SK-N-SH (cell line): Measurements from ENCODE around the gene PSMA5. TPM values are rescaled to one million over a fixed set of nuclear protein-coding genes. Genes with fewer than 3 reads are reported as not detected.

Experiments used
- CTCF ChIA-PET: fragments of 300-600, 350-600 bp; formaldehyde crosslinking; extraction: SDS; loops from one replicate; lab custom pipeline; 2021; lab: Yijun Ruan, JAX
- POLR2A ChIA-PET: fragments of 350-600 bp; sonication (Branson Sonifier 250); formaldehyde crosslinking; extraction: SDS; loops from one replicate; lab custom pipeline; 2020; ENCODE audit warnings: antibody characterized with exemption, inconsistent platforms; lab: Yijun Ruan, JAX
- DNase-seq: peaks from one replicate; pipeline ENCODE4 v3.0.0; 2012
- H2AFZ ChIP-seq: fragments of 200-600 bp; sonication (generic); 2 replicates; pipeline ENCODE4 v1.8.1; 2016; ENCODE audit warnings: antibody characterized with exemption, mild to moderate bottlenecking, low read depth
- H3F3A ChIP-seq: fragments of 200-600 bp; sonication (generic); replicated peaks from 2 replicates; pipeline ENCODE3; 2016; ENCODE audit warnings: antibody characterized with exemption, mild to moderate bottlenecking; ENCODE audit not compliant: insufficient read depth
- H3K27ac ChIP-seq, 2 experiments: fragments of 200-500 bp in 1 of 2; fragments of 200-600 bp in 1 of 2; sonication (Bioruptor generic) in 1 of 2; sonication (generic), shearing (Covaris generic) in 1 of 2; 2 replicates each; pipeline versions ENCODE4 v1.5.1 to v1.6.1; 2014 to 2016; ENCODE audit warnings: low read depth in 2 of 2, inconsistent platforms in 1 of 2, low read length in 1 of 2, mild to moderate bottlenecking in 1 of 2, mixed read lengths in 1 of 2
- H3K27me3 ChIP-seq: fragments of 200-600 bp; sonication (generic), shearing (Covaris generic); 2 replicates; pipeline ENCODE4 v1.6.1; 2016; ENCODE audit warnings: mixed run types; ENCODE audit not compliant: insufficient read depth
- H3K36me3 ChIP-seq, 2 experiments: fragments of 200-500 bp in 1 of 2; fragments of 200-600 bp in 1 of 2; sonication (Bioruptor generic) in 1 of 2; sonication (generic) in 1 of 2; replicated peaks in 1 of 2; 2 replicates each; pipeline versions ENCODE3 to v1.5.1; 2014 to 2016; ENCODE audit warnings: low read length in 1 of 2, mild to moderate bottlenecking in 1 of 2; ENCODE audit not compliant: insufficient read depth in 2 of 2, control insufficient read depth in 1 of 2
- H3K4me1 ChIP-seq, 2 experiments: fragments of 200-500 bp in 1 of 2; fragments of 200-600 bp in 1 of 2; sonication (Bioruptor generic) in 1 of 2; sonication (generic), shearing (Covaris generic) in 1 of 2; 2 replicates each; pipeline versions ENCODE4 v1.5.1 to v1.6.1; 2014 to 2016; ENCODE audit warnings: low read depth in 1 of 2, low read length in 1 of 2, mixed run types in 1 of 2; ENCODE audit not compliant: insufficient read depth in 2 of 2, control insufficient read depth in 1 of 2
- H3K4me2 ChIP-seq: fragments of 200-600 bp; sonication (generic), shearing (Covaris generic); 2 replicates; pipeline ENCODE4 v1.6.1; 2017; ENCODE audit warnings: mixed run types
- H3K4me3 ChIP-seq, 2 experiments: fragments of 200-500 bp in 1 of 2; fragments of 200-600 bp in 1 of 2; sonication (Bioruptor generic) in 1 of 2; sonication (generic), shearing (Covaris generic) in 1 of 2; 2 replicates each; pipeline versions ENCODE4 v1.5.1 to v1.8.1; 2014 to 2016; ENCODE audit warnings: low read depth in 2 of 2, inconsistent platforms in 1 of 2, low read length in 1 of 2, mild to moderate bottlenecking in 1 of 2, mixed read lengths in 1 of 2, moderate library complexity in 1 of 2
- H3K79me2 ChIP-seq: fragments of 200-600 bp; sonication (generic); 2 replicates; pipeline ENCODE4 v1.8.1; 2017; ENCODE audit warnings: mild to moderate bottlenecking; ENCODE audit not compliant: insufficient read depth
- H3K9ac ChIP-seq: fragments of 200-600 bp; sonication (generic); 2 replicates; pipeline ENCODE4 v1.6.1; 2017; ENCODE audit warnings: mixed run types
- H3K9me2 ChIP-seq: fragments of 200-600 bp; sonication (generic); 2 replicates; pipeline ENCODE4 v1.6.1; 2017; ENCODE audit warnings: mixed run types
- H3K9me3 ChIP-seq: fragments of 200-600 bp; sonication (generic); 2 replicates; pipeline ENCODE4 v1.6.1; 2017; ENCODE audit warnings: mixed run types, mild to moderate bottlenecking, moderate library complexity
- H4K20me1 ChIP-seq: fragments of 200-600 bp; sonication (generic); 2 replicates; pipeline ENCODE4 v1.6.1; 2017; ENCODE audit warnings: mild to moderate bottlenecking, mixed run types; ENCODE audit not compliant: insufficient read depth
- FOXM1 ChIP-seq: IDR thresholded peaks from 2 replicates; pipeline ENCODE4 v1.4.0; 2012; ENCODE audit warnings: low read depth, mild to moderate bottlenecking
- MAX ChIP-seq: IDR thresholded peaks from 2 replicates; pipeline ENCODE4 v1.4.0; 2012; ENCODE audit warnings: low read depth
- MXI1 ChIP-seq: IDR thresholded peaks from 2 replicates; pipeline ENCODE4 v1.6.1; 2012; ENCODE audit warnings: mild to moderate bottlenecking, low read depth, low read length, improper control_type of control experiment
- POLR2AphosphoS5 ChIP-seq: IDR thresholded peaks from 2 replicates; pipeline ENCODE4 v1.6.1; 2012; ENCODE audit warnings: low read depth, low read length
- RCOR1 ChIP-seq: fragments of 150-350 bp; IDR thresholded peaks from 2 replicates; pipeline ENCODE4 v1.6.1; 2017; ENCODE audit warnings: antibody characterized with exemption, low read length
- REST ChIP-seq: IDR thresholded peaks from 2 replicates; pipeline ENCODE4 v1.6.1; 2012; ENCODE audit warnings: mild to moderate bottlenecking, low read depth, low read length, moderate library complexity
- RFX5 ChIP-seq: IDR thresholded peaks from 2 replicates; pipeline ENCODE4 v1.6.1; 2012; ENCODE audit warnings: mild to moderate bottlenecking, improper control_type of control experiment, low read length
- SMC3 ChIP-seq: IDR thresholded peaks from 2 replicates; pipeline ENCODE4 v1.6.1; 2012; ENCODE audit warnings: low read depth, low read length, improper control_type of control experiment
- YY1 ChIP-seq: IDR thresholded peaks from 2 replicates; pipeline ENCODE4 v1.4.0; 2012; ENCODE audit warnings: low read depth, mild to moderate bottlenecking
- WGBS: methylation state at CpG from one replicate; pipeline ENCODE4 v1.1.6; 2017; ENCODE audit warnings: low lambda C conversion rate; 5-methylcytosine and 5-hydroxymethylcytosine counted together
- polyA plus RNA-seq, 3 experiments: library from polyadenylated mRNA; depleted of rRNA; stranded (reverse); fragments of >200 nt; gene quantifications; 2 replicates each; pipeline ENCODE4 v1.2.3, GENCODE V29; 2012
- TF ChIP-seq, protein P1 (sequence below): fragments of 150-350 bp; IDR thresholded peaks from 2 replicates; pipeline ENCODE4 v1.6.1; 2016; ENCODE audit warnings: mild to moderate bottlenecking, low read depth, low read length

Gene PSMA5
- polyA plus RNA-seq, 1 of the 3 experiments (the other 2 are of a cell fraction), result 118 TPM

DNA sequence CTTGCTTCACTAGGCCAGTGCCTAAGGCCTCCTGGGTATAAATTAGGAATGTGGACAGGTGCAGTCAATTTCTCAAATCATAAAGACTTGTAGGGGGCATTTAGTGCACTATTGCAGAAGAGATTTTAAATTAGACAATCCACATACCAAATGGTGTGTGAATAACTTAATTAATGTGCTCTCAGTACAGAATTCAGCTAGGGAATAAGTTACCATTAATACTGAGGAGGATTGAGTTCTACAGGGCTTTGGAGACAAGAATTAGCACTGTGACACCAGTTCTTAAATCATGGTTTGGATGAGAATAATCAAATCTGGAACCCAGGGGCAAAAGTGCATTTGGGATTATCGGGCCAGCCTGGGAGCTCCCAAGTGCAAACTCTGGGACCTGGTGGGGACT is 41.8 kb upstream of the PSMA5 start:
- no peak for TF ChIP-seq RCOR1
- TF ChIP-seq MXI1, result no peak
- Histone ChIP-seq H3K4me3 (no peak overlapping the region), H4K20me1 (no peaks in the 10 kb centered on the region), H3F3A (no peaks in the 10 kb centered on the region), H3K9ac (no peak overlapping the region), H3K9me2 (no peaks in the 10 kb centered on the region), H3K27ac (no peak overlapping the region), H3K36me3 (no peaks in the 10 kb centered on the region), H3K4me2 (no peak overlapping the region), H2AFZ (no peak overlapping the region), H3K9me3 (no peaks in the 10 kb centered on the region), H3K4me1 (no peaks in the 10 kb centered on the region), H3K79me2 (no peaks in the 10 kb centered on the region), H3K27me3 (peaks cover 94% of the 10 kb centered on the region)
- WGBS, result 50% methylated on average over 1 of the region's 1 CpG
- ChIA-PET POLR2A (no interaction called here), CTCF (interaction anchor here (0.9 to 2.8 kb wide), 3 partner anchors 23 to 592 kb away, joined by 3 to 12 read pairs (median 5); no protein-coding TSS in a partner anchor)
- no peak for DNase-seq

GRCh38 chr1:109467301-109467777 is 41.1 kb upstream of the PSMA5 start:
- DNase-seq, result no peak
- H3K79me2 ChIP-seq, result no peaks in the 10 kb centered on the region
- no peaks in the 10 kb centered on the region for H3F3A ChIP-seq
- H3K9ac ChIP-seq, result no peak overlapping the region
- peaks cover 94% of the 10 kb centered on the region for H3K27me3 ChIP-seq
- no peak overlapping the region for H3K27ac ChIP-seq
- no peak overlapping the region for H2AFZ ChIP-seq
- H3K4me2 ChIP-seq, result no peak overlapping the region
- WGBS, result 44% methylated on average over 15 of the region's 23 CpGs
- no peaks in the 10 kb centered on the region for H3K36me3 ChIP-seq
- H3K9me3 ChIP-seq, result no peaks in the 10 kb centered on the region
- H4K20me1 ChIP-seq, result no peaks in the 10 kb centered on the region
- TF ChIP-seq RFX5, result no peak
- no peak for TF ChIP-seq MAX
- TF ChIP-seq MXI1, result no peak
- TF ChIP-seq SMC3, result no peak
- TF ChIP-seq YY1, result no peak
- TF ChIP-seq FOXM1, result no peak
- no peak for TF ChIP-seq POLR2AphosphoS5
- no peak for TF ChIP-seq REST
- TF ChIP-seq, protein P1, sequence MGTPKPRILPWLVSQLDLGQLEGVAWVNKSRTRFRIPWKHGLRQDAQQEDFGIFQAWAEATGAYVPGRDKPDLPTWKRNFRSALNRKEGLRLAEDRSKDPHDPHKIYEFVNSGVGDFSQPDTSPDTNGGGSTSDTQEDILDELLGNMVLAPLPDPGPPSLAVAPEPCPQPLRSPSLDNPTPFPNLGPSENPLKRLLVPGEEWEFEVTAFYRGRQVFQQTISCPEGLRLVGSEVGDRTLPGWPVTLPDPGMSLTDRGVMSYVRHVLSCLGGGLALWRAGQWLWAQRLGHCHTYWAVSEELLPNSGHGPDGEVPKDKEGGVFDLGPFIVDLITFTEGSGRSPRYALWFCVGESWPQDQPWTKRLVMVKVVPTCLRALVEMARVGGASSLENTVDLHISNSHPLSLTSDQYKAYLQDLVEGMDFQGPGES, result no peak
- CTCF ChIA-PET, result interaction anchor here (1.1 kb wide), 1 partner anchor 23 kb away, joined by 5 read pairs; no protein-coding TSS in a partner anchor
- H3K4me1 ChIP-seq, result no peaks in the 10 kb centered on the region
- no peak overlapping the region for H3K4me3 ChIP-seq
- H3K9me2 ChIP-seq, result no peaks in the 10 kb centered on the region
- POLR2A ChIA-PET, result no interaction called here
